ENCODE measurements around the gene PTPN9.
"Not testable (repeated sequence)": the region's sequence is repeated elsewhere in the genome, so short reads cannot be mapped to it uniquely, and the experiment has no call there.

PTPN9 gene

DNA sequence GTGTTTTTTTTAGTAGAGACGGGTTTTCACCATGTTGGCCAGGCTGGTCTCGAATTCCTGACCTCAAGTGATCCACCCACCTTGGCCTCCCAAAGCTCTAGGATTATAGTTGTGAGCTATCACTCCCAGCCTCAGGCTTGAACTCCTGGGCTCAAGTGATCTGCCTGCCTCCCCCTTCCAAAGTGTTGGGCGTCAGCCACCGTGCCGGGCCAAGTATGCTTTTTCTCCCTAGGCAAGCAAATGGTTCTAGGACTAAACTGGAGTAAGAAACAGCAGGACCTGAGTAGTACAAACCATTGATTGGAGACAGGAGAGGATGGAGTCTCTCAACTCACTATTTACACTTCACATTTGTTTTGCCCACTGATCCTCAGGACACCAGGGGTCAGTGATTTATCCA is 4.6 kb upstream of the PTPN9 start:
- no peak for DNase-seq (ENCODE audit: low spot score)

DNA sequence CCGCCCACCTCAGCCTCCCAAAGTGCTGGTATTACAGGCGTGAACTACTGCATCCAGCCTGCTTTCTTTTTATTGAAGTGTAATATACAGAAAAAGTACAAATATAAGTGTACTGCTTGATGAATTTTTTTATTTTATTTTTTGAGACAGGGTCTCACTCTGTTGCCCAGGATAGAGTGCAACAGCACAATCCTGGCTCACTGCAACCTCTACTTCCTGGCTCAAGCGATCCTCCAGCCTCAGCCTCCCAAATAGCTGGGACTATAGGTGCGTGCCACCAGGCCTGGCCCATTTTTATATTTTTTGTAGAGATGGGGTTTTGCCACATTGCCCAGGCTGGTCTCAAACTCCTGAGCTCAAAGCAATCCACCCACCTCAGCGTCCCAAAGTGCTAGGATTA is 3.8 kb upstream of the PTPN9 start:
- not testable (repeated sequence) for DNase-seq (ENCODE audit: low spot score)

DNA sequence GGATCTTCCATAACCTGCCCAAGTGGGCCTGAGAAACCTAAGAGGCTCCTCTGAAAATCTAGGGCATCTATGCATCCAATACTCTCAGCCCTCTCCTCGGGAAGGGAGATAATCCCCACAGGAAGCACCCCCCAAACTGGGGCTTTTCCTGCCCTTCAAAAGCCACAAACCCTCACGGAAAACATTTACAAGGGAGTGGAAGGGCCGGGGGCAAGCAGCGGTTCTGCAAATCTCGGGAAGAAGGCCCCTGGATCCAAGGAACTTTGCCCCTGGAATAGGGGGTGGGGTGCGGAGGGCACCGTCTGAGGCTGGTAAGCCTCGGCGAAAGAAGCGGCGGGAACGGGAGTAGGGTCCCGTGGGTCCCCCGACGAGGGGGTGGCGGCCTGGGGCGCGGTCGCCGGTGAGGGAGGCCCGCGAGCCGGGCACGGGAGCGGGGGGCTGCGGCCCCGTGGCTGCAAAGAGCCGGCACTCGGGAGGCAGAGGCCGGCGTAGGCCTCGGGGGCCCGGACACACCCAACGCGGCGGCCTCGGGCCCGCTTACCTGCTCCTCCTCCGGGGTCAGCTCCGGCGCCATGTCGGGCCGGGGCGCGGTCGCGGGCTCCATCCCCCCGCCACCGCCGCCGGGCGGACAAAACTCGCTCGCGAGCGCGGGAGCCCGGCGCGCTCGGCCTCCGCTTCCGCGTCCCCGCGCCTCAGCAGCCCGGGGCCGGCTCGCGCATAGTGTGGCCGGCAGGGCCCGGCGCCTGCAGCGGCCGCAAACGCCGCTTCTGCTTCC is 755 bp downstream of the PTPN9 start:
- DNase-seq (ENCODE audit: low spot score): no peak

- DNase-seq (ENCODE audit: low spot score): no peak
Observed at GRCh38 chr15:75577401-75578172, 1.5 kb downstream of the PTPN9 start.

- no peak for DNase-seq (ENCODE audit: low spot score)
Observed at GRCh38 chr15:75573648-75574384, 5.3 kb downstream of the PTPN9 start.

DNA sequence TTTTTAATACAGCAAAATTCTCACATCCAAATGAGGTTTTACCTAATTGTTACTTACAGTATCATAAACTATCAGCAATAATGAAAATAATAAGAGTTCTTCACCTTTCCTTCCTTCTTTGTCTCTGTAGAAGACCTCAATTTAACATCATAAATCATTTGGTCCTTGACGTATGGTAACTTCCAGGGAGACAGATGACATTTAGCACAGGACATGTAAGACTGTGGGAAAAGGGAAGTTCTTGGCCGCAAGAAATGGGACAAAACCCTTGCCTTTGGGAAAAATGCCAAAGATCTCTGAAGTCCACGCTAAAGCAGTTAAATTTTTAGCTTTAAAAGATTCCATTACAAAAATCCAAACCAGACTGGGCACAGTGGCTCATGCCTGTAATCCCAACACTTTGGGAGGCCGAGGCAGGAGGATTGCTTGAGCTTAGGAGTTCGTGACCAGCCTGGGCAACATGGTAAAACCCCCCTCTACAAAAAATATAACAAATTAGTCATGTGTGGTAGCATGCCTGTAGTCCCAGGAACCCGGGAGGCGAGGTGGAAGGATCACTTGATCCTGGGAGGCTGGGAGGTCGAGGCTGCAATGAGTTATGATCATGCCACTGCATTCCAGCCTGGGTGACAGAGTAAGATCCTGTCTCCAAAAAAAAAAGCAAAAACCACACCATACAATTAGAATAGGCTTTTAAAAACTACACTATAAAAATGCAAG is 8.8 kb downstream of the PTPN9 start:
- DNase-seq (ENCODE audit: low spot score): no peak

GRCh38 chr15:75565062-75565970 is 13.8 kb downstream of the PTPN9 start:
- DNase-seq (ENCODE audit: low spot score): no peak

GRCh38 chr15:75561888-75562287 is 17.2 kb downstream of the PTPN9 start:
- DNase-seq (ENCODE audit: low spot score): no peak

DNA sequence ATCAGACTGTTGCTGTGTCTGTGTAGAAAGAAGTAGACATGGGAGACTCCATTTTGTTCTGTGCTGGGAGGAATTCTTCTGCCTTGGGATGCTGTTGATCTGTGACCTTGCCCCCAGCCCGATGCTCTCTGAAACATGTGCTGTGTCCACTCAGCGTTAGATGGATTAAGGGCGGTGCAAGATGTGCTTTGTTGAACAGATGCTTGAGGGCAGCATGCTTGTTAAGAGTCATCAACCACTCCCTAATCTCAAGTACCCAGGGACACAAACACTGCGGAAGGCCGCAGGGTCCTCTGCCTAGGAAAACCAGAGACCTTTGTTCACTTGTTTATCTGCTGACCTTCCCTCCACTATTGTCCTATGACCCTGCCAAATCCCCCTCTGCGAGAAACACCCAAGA is 19.8 kb downstream of the PTPN9 start:
- DNase-seq (ENCODE audit: low spot score): not testable (repeated sequence)

GRCh38 chr15:75558955-75559354 is 20.2 kb downstream of the PTPN9 start:
- DNase-seq (ENCODE audit: low spot score): not testable (repeated sequence)

DNA sequence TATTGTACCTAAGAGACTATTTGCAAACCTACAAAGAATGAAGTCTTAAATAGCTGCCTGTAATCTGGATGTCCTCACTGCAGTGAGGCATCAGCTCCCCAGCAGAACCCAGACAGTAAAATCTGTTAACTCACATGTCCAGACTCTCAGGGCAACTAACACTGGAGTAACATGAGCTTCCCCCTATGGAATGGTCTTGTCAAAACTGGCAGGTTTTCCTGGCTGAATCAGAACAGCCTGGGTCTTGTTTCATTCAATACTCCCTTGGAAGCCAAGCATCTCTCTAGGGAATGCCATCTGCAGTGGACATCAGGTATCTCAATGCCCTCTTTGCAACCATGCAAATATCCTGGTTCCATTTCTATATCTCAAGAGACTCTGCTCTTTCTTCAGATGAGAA is 24.4 kb downstream of the PTPN9 start:
- no peak for DNase-seq (ENCODE audit: low spot score)

DNA sequence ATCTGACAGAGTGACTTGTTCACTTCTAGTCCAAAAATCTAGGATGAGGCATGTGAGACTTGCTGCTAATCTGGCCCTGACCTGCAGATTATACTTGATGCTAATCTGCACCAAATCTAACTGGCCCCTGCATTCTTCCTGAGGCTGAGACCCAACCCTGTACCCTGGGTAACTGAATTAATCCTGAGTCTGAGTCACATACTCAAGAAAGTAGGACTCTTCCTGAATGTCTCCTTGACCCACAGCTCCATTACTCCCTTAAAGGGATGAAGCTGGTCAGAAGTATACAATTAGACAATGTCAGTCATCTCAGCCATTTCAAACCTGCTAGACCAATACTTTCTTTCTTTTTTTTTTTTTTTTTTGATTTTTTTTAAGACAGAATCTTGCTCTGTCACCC is 25.5 kb downstream of the PTPN9 start:
- no peak for DNase-seq (ENCODE audit: low spot score)

DNA sequence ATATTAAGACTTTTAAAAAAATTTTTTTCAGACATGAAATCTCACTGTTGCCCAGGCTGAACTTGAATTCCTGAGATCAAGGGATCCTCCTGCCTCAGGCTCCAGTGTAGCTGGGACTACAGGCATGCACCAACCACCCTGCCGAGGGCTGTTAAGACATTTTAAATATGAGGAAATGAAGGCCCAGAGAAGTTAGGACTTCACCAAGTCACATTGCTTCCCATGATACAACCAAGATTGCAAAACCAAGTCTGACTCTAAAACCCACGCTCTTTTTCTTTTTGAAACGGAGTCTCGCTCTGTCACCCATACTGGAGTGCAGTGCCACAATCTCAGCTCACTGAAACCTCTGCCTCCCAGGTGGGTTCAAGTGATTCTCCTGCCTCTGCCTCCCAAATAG is 28.0 kb downstream of the PTPN9 start:
- no peak for DNase-seq (ENCODE audit: low spot score)

DNA sequence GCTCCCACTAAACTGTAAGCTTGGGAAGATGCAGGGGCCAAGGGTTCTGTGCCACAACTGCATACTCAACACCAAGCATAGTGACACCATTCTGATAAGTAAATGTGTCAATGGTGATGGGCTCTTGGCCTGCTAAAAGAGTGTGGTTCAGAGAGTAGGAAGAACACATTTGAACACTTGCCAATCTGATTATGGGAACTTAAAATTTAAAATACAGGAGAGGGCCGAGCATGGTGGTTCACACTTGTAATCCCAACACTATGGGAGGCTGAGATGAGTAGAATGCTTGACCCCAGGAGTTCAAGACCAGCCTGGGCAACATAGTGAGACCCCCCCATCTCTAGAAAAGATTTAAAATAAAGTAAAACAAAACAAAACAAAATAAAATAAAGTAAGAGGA is 34.1 kb downstream of the PTPN9 start:
- DNase-seq (ENCODE audit: low spot score): no peak

DNA sequence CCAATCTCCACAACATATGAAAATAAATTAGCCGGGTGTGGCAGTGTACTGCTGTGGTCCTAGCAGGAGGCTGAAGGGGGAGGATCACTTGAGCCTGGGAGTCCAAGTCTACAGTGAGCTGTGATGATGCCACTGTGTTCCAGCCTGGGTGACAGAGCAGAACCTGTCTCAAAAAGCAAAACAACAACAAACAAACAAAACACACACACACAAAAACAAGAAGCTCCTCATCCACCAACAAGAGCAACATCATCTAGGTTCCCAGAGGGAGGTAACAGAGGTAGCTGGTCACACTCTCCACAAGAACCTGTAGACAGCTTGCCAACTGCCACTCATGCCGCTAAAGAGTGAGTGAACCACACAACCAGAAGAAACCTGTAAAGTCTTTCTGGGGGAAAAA is 34.8 kb downstream of the PTPN9 start:
- DNase-seq (ENCODE audit: low spot score): no peak

DNA sequence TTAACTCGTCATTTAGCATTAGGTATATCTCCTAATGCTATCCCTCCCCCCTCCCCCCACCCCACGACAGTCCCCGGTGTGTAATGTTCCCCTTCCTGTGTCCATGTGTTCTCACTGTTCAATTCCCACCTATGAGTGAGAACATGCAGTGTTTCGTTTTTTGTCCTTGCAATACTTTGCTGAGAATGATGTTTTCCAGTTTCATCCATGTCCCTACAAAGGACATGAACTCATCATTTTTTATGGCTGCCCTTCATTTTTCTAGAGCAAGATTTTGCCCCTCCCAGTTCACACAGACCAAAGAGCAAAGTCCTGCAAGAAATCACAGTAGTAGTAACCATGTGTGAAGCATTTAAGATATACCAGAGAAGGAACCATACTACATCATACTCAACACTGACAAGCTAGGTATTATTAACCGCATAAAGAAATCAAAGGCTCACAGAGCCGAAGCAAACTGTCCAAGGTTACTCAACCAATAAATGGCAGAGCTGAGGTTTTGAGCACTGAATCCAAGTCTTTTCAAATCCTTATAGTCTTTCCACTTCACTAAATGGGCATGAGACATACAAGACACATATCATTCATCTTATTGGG is 36.1 kb downstream of the PTPN9 start:
- not testable (repeated sequence) for DNase-seq (ENCODE audit: low spot score)

DNA sequence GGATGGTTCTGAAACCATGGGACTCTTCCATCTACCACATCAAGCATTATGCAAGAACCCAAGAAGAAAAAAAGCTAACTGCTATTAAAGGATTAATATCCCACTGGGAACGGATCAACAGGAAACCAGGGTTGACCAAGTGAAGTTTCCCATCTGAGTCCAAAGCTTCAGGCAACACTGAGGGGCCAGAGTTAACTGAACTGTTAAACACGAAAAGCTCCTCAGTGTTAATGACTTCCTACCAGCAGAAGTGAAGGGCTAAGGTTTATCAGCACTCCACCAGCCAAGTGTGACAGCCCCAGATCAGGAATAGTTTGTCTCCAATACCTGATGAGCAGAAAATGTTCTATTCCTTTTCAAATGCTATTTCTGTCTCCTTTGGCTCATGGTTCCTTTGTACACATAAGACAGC is 36.7 kb downstream of the PTPN9 start:
- DNase-seq (ENCODE audit: low spot score): no peak

- no peak for DNase-seq (ENCODE audit: low spot score)
Observed at GRCh38 chr15:75538376-75538775, 40.7 kb downstream of the PTPN9 start.

DNA sequence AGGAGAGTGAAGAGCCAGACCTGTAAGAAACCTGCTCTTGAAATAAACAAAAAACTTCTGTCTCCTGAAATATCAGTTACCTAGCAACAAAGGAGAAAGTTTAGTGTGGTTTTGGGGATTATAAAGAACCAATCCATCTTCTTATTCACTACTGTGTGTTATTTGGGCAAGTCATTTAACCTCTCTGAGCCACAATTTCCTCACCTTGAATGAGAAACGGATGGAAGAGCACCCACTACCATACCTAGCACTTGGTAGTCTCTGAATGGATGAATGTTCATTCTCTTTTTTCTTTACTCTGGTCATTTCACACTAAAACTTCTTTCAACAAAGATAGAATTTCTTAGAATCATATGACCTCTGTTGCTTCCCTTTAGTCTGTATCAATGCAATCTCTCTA is 45.2 kb downstream of the PTPN9 start:
- no peak for DNase-seq (ENCODE audit: low spot score)

Data from SK-N-DZ (cell line).